Colonic mucosa (tissue), 4 donors: ENCODE results near the gene HIP1. TPM values are rescaled to one million over a fixed set of nuclear protein-coding genes. Genes with fewer than 3 reads are reported as not detected.
"Not testable (repeated sequence)": the region's sequence is repeated elsewhere in the genome, so short reads cannot be mapped to it uniquely, and the experiment has no call there.

ENCODE experiments used
- DNase-seq: peaks from one replicate; pipeline ENCODE4 v3.0.0-alpha.2; 2020
- H3K27ac ChIP-seq: fragments of 200-600 bp; one replicate; pipeline ENCODE4 v1.8.0; 2021
- H3K27me3 ChIP-seq: fragments of 200-600 bp; one replicate; pipeline ENCODE4 v1.8.0; 2021
- H3K36me3 ChIP-seq: fragments of 200-600 bp; one replicate; pipeline ENCODE4 v1.8.0; 2021
- H3K4me1 ChIP-seq: fragments of 200-600 bp; one replicate; pipeline ENCODE4 v1.8.0; 2021; ENCODE audit warnings: mild to moderate bottlenecking
- H3K4me3 ChIP-seq: fragments of 200-600 bp; one replicate; pipeline ENCODE4 v1.8.0; 2021
- H3K9ac ChIP-seq, 2 donors: one replicate each; pipeline ENCODE4 v1.7.0; 2013; ENCODE audit warnings: control low read depth in 2 of 2, low read depth in 2 of 2, low read length in 2 of 2
- H3K9me3 ChIP-seq: fragments of 200-600 bp; one replicate; pipeline ENCODE4 v1.8.0; 2021
- intact Hi-C: fragments of 100-400 bp; cut with DNase I; formaldehyde crosslinking; loops from one replicate; pipeline ENCODE4 v1.14.1; 2022
- total RNA-seq, 2 donors: library from RNA; stranded (reverse); fragmentation: NEBNext Ultra II Directional in 1 of 2; extraction: Animal tissue kit (Norgen Biotek cat#: 25700) in 1 of 2; gene quantifications; one replicate each; pipeline ENCODE4 v1.2.1, GENCODE V29; 2021
- TF ChIP-seq, protein P1 (sequence below): fragments of 200-600 bp; IDR thresholded peaks from one replicate; pipeline ENCODE4 v1.8.0; 2022; ENCODE audit warnings: antibody characterized with exemption, mild to moderate bottlenecking
- donor health status: healthy.
- donor health status: DM: no; HTN: no; CAD: no.
- donor health status: DM: no; HTN: no; CAD: no.

The HIP1 gene
- total RNA-seq, 2 donors from 2014 or later, result 4.8 to 5.5 TPM

DNA sequence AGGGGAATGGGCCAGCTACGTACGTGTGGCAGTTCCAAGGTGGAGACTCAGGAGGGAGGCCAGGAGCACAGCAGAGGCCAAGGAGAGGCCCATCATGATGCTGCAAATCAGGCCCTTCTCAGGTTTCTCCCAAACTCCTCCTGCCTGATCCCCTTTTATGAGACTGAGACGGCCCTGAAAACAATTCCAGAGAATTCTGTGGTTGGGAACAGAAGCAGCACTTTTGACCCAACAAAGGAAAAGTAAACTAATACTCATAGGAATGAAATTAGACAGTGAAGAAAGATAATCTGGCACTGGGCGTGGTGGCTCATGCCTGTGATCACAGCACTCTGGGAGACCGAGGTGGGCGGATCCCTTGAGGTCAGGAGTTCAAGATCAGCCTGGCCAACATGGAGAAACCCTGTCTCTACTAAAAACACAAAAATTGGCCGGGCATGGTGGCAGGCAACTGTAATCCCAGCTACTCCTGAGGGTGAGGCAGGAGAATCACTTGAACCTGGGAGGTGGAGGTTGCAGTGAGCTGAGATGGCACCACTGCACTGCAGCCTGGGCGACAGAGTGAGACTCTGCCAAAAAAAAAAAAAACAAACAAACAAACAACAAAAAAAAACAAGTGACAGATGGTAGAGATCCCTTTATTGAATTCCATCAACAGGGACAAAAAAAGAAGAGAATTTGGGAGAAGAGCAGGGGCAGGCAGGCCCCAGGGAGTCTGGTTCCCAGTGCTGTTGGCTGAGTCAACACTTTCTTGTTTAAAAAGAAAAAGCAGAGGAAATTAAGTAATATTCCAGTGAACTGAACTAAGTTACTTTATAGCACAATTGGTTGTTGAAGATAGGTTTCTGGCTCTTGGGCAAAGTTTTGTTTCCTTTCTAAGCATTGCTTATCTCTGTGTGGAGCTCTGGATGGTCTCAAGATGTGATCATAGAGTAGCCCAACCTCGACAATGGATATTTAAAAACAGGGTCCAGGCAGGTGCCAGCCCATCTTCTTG, 33.6 kb upstream of the HIP1 start, which contains the start of gene CCL26:
Gene CCL26 (minus strand): TSS at position 131 of the 997 bp plus-strand sequence. CDS start 35 bp downstream, at position 96.
- no peak within 1 kb of the TSS for H3K4me3 ChIP-seq
- no peak within 1 kb of the TSS for H3K27ac ChIP-seq
- H3K36me3 ChIP-seq, result no peaks in the 10 kb centered on the region
- H3K9me3 ChIP-seq, result no peaks in the 10 kb centered on the region
- intact Hi-C loops, result no loop called here
- TF ChIP-seq, protein P1, sequence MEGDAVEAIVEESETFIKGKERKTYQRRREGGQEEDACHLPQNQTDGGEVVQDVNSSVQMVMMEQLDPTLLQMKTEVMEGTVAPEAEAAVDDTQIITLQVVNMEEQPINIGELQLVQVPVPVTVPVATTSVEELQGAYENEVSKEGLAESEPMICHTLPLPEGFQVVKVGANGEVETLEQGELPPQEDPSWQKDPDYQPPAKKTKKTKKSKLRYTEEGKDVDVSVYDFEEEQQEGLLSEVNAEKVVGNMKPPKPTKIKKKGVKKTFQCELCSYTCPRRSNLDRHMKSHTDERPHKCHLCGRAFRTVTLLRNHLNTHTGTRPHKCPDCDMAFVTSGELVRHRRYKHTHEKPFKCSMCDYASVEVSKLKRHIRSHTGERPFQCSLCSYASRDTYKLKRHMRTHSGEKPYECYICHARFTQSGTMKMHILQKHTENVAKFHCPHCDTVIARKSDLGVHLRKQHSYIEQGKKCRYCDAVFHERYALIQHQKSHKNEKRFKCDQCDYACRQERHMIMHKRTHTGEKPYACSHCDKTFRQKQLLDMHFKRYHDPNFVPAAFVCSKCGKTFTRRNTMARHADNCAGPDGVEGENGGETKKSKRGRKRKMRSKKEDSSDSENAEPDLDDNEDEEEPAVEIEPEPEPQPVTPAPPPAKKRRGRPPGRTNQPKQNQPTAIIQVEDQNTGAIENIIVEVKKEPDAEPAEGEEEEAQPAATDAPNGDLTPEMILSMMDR, result no peak
- no peaks in the 10 kb centered on the region for H3K27me3 ChIP-seq
- H3K4me1 ChIP-seq, result no peaks in the 10 kb centered on the region
- H3K9ac ChIP-seq, result no peak within 1 kb of the TSS
- peak; percentile 46 for DNase-seq

DNA sequence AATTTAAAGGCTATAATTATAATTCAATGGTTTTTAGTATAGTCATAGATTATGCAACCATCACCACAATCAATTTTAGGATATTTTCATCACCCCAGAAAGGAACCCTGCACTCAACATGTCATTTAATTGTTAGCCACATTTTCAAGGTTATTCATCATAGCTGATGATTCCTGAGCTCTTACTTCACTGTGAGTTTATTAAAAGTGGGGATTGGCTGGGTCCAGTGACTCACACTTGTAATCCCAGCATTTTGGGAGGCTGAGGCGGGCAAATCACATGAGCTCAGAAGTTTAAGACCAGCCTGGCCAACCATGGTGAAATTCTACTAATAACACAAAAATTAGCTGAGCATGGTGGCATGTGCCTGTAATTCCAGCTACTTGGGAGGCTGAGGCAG, 32.5 kb upstream of the HIP1 start:
- Histone ChIP-seq H3K4me1 (no peaks in the 10 kb centered on the region), H3K36me3 (no peaks in the 10 kb centered on the region), H3K9me3 (no peaks in the 10 kb centered on the region), H3K4me3 (no peak overlapping the region), H3K9ac (no peak overlapping the region), H3K27ac (no peak overlapping the region), H3K27me3 (no peaks in the 10 kb centered on the region)
- TF ChIP-seq, protein P1, result no peak
- DNase-seq, result no peak
- intact Hi-C loops, result no loop called here

DNA sequence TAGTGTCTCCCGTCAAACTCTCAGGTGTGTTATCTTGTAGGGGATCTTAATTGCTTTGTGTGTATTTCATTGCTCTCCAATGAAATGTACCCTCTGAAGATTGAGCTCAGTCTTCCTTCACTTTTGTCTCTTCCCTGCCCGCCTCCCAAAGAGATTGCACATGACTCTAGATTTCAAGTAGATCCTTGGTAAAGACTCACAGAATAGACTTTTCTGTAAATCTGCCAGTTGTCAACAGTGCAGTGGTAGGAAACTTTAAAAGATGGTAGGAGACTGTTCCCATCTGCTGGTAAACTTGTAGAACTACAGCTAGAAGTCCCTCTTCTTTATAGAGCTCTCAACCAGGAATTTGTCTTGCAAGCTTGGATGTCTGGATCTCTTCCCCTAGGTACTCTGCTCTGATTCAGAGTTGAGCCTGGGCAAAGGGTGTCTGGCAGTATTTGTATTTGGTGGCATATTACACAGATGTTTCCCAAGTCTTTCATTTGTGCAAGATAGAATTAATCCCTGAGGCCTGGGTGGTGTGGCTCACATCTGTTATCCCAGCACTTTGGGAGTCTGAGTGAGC, 23.7 kb upstream of the HIP1 start:
- Histone ChIP-seq H3K9me3 (no peaks in the 10 kb centered on the region), H3K4me1 (no peaks in the 10 kb centered on the region), H3K27me3 (no peaks in the 10 kb centered on the region), H3K4me3 (no peak overlapping the region), H3K27ac (no peak overlapping the region), H3K36me3 (no peaks in the 10 kb centered on the region), H3K9ac (no peak overlapping the region)
- intact Hi-C loops, result no loop called here
- TF ChIP-seq, protein P1, result peak; percentile 67
- DNase-seq, result no peak

DNA sequence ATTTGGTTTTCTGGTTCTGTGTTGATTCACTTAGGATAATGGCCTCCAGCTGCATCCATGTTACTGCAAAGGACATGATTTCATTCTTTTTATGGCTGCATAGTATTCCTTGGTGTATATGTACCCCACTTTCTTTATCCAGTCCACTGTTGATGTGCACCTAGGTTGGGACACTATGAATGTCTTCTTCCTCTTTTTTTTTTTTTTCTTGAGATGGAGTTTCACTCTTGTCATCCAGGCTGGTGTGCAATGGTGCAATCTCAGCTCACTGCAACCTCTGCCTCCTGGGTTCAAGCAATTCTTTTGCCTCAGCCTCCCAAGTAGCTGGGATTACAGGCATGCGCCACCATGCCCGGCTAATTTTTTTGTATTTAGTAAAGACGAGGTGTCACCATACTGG, 23.1 kb upstream of the HIP1 start:
- H3K4me1 ChIP-seq, intact Hi-C loops: not testable (repeated sequence)

DNA sequence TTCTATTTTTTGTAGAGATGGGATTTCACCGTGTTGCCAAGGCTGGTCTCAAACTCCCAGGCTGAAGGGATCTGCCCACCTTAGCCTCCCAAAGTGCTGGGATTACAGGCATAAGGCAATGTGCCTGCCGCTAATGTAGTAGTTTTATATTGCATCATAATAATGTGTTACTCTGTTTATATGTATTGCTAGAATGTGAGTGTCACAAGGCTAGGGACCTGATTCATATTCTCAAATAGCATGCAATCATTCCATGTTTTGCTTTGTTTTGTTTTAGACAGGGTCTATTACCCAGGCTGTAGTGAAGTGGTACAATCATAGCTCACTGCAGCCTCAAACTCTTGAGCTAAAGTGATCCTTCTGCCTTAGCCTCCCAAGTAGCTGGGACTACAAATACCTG, 19.8 kb upstream of the HIP1 start:
- no peaks in the 10 kb centered on the region for H3K27me3 ChIP-seq
- DNase-seq, result no peak
- H3K9ac ChIP-seq, result no peak overlapping the region
- H3K36me3 ChIP-seq, result no peaks in the 10 kb centered on the region
- no peaks in the 10 kb centered on the region for H3K9me3 ChIP-seq
- H3K27ac ChIP-seq, result no peak overlapping the region
- H3K4me1 ChIP-seq, result no peaks in the 10 kb centered on the region
- no peak overlapping the region for H3K4me3 ChIP-seq
- TF ChIP-seq, protein P1, result no peak
- intact Hi-C loops, result no loop called here

More for the DNA sequence above, 23.1 kb upstream of the HIP1 start:
- not testable (repeated sequence) for H3K36me3 ChIP-seq, H3K27ac ChIP-seq, H3K9me3 ChIP-seq, H3K4me3 ChIP-seq, H3K9ac ChIP-seq, H3K27me3 ChIP-seq, DNase-seq
